HepG2 (cell line): Measurements from ENCODE around the gene RIPOR3. TPM values are rescaled to one million over a fixed set of nuclear protein-coding genes. Genes with fewer than 3 reads are reported as not detected.

ENCODE experiments used
- ATF2 ChIP-seq: sonication (generic); formaldehyde crosslinking; IDR thresholded peaks from 2 replicates; pipeline ENCODE4 v1.4.0; 2020; ENCODE audit warnings: missing genetic modification reagents
- HOXD1 ChIP-seq: sonication (generic); formaldehyde crosslinking; IDR thresholded peaks from 2 replicates; pipeline ENCODE4 v1.5.0; 2020; ENCODE audit warnings: missing genetic modification reagents
- KIAA2018 ChIP-seq: sonication (generic); formaldehyde crosslinking; IDR thresholded peaks from 2 replicates; pipeline ENCODE4 v1.5.0; 2020; ENCODE audit warnings: mild to moderate bottlenecking, missing genetic modification reagents, borderline replicate concordance
- NFE2 ChIP-seq: sonication (generic); formaldehyde crosslinking; IDR thresholded peaks from 2 replicates; pipeline ENCODE4 v1.4.0; 2020; ENCODE audit warnings: missing genetic modification reagents
- NR3C1 ChIP-seq: sonication (generic); formaldehyde crosslinking; IDR thresholded peaks from 2 replicates; pipeline ENCODE4 v1.4.0; 2020; ENCODE audit warnings: missing genetic modification reagents
- RXRA ChIP-seq: sonication (generic); formaldehyde crosslinking; IDR thresholded peaks from 2 replicates; pipeline ENCODE4 v1.5.1; 2020; ENCODE audit warnings: missing genetic modification reagents
- SRF ChIP-seq: IDR thresholded peaks from 2 replicates; pipeline ENCODE4 v1.6.1; 2011; ENCODE audit warnings: mild to moderate bottlenecking, low read depth, low read length, moderate library complexity
- TBL1XR1 ChIP-seq: fragments of 150-350 bp; IDR thresholded peaks from 2 replicates; pipeline ENCODE4 v1.6.1; 2014; ENCODE audit warnings: borderline replicate concordance, low read length; ENCODE audit not compliant: partially characterized antibody
- ZHX2 ChIP-seq, 2 experiments: sonication (generic) in 1 of 2; formaldehyde crosslinking in 1 of 2; IDR thresholded peaks; 2 replicates each; pipeline versions ENCODE4 v1.6.1 to v1.9.0; 2014 to 2022; ENCODE audit warnings: antibody characterized with exemption in 1 of 2, borderline replicate concordance in 1 of 2, inconsistent platforms in 1 of 2, low read depth in 1 of 2, missing genetic modification reagents in 1 of 2
- ZNF503 ChIP-seq: sonication (generic); formaldehyde crosslinking; IDR thresholded peaks from 2 replicates; pipeline ENCODE4 v1.4.0; 2020; ENCODE audit warnings: missing genetic modification reagents
- polyA plus RNA-seq, 8 experiments: library from polyadenylated mRNA; depleted of rRNA in 3 of 8; stranded (reverse) in 7 of 8; unstranded in 1 of 8; fragments of >200 nt; fragmentation: Illumina TruSeq in 4 of 8; extraction: Trizol in 4 of 8; gene quantifications; 2 replicates each; pipeline versions ENCODE4 v1.2.1 to v1.2.3, GENCODE V29; 2011 to 2016; ENCODE audit warnings: low read depth in 4 of 8, missing spikeins in 1 of 8, mixed read lengths in 1 of 8; ENCODE audit not compliant: insufficient read depth in 1 of 8
- total RNA-seq, 5 experiments: library from RNA; depleted of rRNA; stranded (reverse); fragments of >200 nt; fragmentation: Illumina TruSeq; extraction: Trizol; gene quantifications; 2 replicates each; pipeline ENCODE4 v1.2.3, GENCODE V29; 2016; ENCODE audit warnings: low read depth in 1 of 5

Gene RIPOR3
- total and polyA plus RNA-seq, 2 of the 13 experiments (the other 11 are each of a cell fraction or from before 2014, with no cell fraction given), result 0.18 TPM; not detected in 1

- TF ChIP-seq ZHX2 (IDR thresholded peaks at IDR 0.05; ENCODE audit: low read depth) (no peak), ZHX2 (CRISPR knock-in tag; IDR thresholded peaks at IDR 0.05; ENCODE audit: borderline replicate concordance) (no peak), ATF2 (CRISPR knock-in tag) (no peak), NFE2 (CRISPR knock-in tag) (no peak), SRF (no peak), ZNF503 (CRISPR knock-in tag) (no peak), KIAA2018 (CRISPR knock-in tag) (no peak), TBL1XR1 (no peak), NR3C1 (CRISPR knock-in tag) (no peak), RXRA (peak; percentile 36; the same call in 1 of the 2 replicates), HOXD1 (CRISPR knock-in tag) (no peak)
Measured at GRCh38 chr20:50563133-50563944, 128.0 kb downstream of the RIPOR3 start (continued).
